Stomach (tissue), 4 donors: ENCODE data around the gene LCP2.

ENCODE experiments used
- POLR2AphosphoS5 ChIP-seq, 3 donors: sonication (generic); formaldehyde crosslinking; IDR thresholded peaks; one replicate each; pipeline ENCODE4 v1.6.1; 2016; ENCODE audit warnings: antibody characterized with exemption in 3 of 3
- TF ChIP-seq, protein P1 (sequence below), 7 experiments: fragments of 450-650 bp in 4 of 7; fragments of 200-600 bp in 3 of 7; sonication (generic) in 3 of 7; IDR thresholded peaks; one replicate each; pipeline ENCODE4 v1.5.1; 2016 to 2019; ENCODE audit warnings: antibody characterized with exemption in 7 of 7, control low read depth in 2 of 7, mild to moderate bottlenecking in 1 of 7

DNA sequence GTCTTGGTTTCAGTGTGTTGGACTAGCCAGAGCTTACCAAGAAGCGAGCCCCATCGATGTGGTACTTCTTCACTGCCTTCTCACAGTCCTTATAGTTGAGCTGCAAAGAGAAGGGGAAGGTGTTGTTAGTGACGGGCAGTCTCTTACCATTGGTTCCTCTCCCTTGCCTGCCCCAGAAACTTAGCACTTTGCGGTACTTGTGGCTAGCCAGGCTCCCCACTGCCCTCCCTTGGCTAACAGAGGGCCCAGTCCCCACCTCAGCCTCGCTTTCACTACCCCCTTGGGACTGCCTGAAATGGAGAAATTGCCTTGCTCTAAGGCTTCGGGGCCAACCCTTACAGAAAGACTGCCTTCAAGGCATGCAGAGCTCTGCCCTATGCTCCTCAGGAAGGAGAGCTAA is 4.3 kb downstream of the LCP2 start:
- TF ChIP-seq, protein P1, sequence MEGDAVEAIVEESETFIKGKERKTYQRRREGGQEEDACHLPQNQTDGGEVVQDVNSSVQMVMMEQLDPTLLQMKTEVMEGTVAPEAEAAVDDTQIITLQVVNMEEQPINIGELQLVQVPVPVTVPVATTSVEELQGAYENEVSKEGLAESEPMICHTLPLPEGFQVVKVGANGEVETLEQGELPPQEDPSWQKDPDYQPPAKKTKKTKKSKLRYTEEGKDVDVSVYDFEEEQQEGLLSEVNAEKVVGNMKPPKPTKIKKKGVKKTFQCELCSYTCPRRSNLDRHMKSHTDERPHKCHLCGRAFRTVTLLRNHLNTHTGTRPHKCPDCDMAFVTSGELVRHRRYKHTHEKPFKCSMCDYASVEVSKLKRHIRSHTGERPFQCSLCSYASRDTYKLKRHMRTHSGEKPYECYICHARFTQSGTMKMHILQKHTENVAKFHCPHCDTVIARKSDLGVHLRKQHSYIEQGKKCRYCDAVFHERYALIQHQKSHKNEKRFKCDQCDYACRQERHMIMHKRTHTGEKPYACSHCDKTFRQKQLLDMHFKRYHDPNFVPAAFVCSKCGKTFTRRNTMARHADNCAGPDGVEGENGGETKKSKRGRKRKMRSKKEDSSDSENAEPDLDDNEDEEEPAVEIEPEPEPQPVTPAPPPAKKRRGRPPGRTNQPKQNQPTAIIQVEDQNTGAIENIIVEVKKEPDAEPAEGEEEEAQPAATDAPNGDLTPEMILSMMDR (IDR thresholded peaks at IDR 0.05): no peak
- TF ChIP-seq POLR2AphosphoS5 (IDR thresholded peaks at IDR 0.05): peak in 1 of 3 donors; percentile 14
